Esophagus (tissue), 2 donors: Measurements from ENCODE around the gene TMEM44. TPM values are rescaled to one million over a fixed set of nuclear protein-coding genes. Genes with fewer than 3 reads are reported as not detected.

Experiments used
- H3K27ac ChIP-seq, 2 donors: one replicate each; pipeline ENCODE4 v1.5.1; 2013; ENCODE audit warnings: low read depth in 2 of 2, mild to moderate bottlenecking in 2 of 2, inconsistent platforms in 1 of 2, low read length in 1 of 2, moderate library complexity in 1 of 2
- H3K27me3 ChIP-seq, 2 donors: one replicate each; pipeline ENCODE4 v1.6.1; 2013; ENCODE audit warnings: low read length in 2 of 2, control low read depth in 1 of 2, mild to moderate bottlenecking in 1 of 2; ENCODE audit not compliant: insufficient read depth in 2 of 2, control insufficient read depth in 1 of 2
- H3K36me3 ChIP-seq, 2 donors: one replicate each; pipeline ENCODE4 v1.6.1; 2013; ENCODE audit warnings: low read length in 1 of 2; ENCODE audit not compliant: control insufficient read depth in 2 of 2, insufficient read depth in 2 of 2
- H3K4me1 ChIP-seq, 2 donors: one replicate each; pipeline ENCODE4 v1.6.1; 2013; ENCODE audit warnings: low read length in 1 of 2; ENCODE audit not compliant: control insufficient read depth in 2 of 2, insufficient read depth in 2 of 2
- H3K4me3 ChIP-seq, 2 donors: one replicate each; pipeline ENCODE4 v1.5.1; 2013; ENCODE audit warnings: low read length in 2 of 2, mild to moderate bottlenecking in 2 of 2, low read depth in 1 of 2, moderate library complexity in 1 of 2
- H3K9me3 ChIP-seq, 2 donors: one replicate each; pipeline ENCODE4 v1.6.1; 2013; ENCODE audit warnings: mild to moderate bottlenecking in 2 of 2, low read depth in 1 of 2, low read length in 1 of 2, moderate library complexity in 1 of 2; ENCODE audit not compliant: control insufficient read depth in 2 of 2, insufficient read depth in 1 of 2
- WGBS, 2 donors: extraction: QIAGEN DNeasy Blood & Tissue Kit; methylation state at CpG; one replicate each; pipeline ENCODE4 v1.1.7; 2013; 5-methylcytosine and 5-hydroxymethylcytosine counted together
- polyA plus RNA-seq, 2 donors: library from polyadenylated mRNA; stranded (reverse); fragments of 200-250 nt; gene quantifications; one replicate each; pipeline ENCODE4 v1.2.3, GENCODE V29; 2013
- donor health status: healthy with polysubstance abuse.
- donor health status: Bipolar disorder and iron deficiency.

Gene TMEM44
- polyA plus RNA-seq, 2 donors = 7.3 TPM

DNA sequence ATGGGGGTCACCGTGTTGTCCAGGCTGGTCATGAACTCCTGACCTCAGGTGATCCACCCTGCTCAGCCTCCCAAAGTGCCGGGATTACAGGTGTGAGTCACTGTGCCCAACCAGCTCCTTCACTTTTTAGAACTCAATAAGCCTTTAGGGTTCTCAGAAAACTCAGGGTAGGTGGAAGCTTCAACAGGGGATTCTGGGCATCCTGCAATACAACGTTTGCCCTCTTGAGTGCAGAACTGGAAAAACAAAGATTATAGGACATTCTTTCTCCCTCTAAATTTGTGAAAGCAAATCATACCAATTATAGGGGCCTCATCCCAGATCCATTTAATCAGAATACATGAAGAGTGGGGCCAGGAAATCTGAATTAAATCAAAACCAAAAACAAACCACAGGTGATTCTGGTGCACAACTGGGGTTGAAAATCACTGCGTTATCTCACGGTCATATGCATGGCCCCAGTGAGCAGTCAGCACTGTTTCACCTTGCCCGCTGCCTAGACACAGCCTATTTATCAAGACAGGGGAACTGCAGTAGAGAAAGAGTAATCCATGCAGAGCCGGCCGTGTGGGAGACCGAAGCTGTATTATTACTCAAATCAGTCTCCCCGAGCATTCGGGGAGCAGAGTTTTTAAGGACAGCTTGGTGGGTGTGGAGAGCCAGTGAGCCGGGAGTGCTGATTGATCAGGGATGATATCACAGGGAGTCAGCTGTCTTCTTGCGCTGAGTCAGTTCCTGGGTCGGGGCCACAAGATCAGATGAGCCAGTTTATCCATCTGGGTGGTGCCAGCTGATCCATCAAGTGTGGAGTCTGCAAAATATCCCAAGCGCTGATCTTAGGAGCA, 58.4 kb downstream of the TMEM44 start:
- H3K4me1 ChIP-seq = peaks cover 2 to 3% of the 10 kb centered on the region in 2 donors
- WGBS, 2 donors = 55 to 57% methylated on average over 15 of the region's 15 CpGs
- H3K27ac ChIP-seq = peak overlapping the region; percentile 27 to 67
- H3K9me3 ChIP-seq = no peaks in the 10 kb centered on the region
- H3K36me3 ChIP-seq = no peaks in the 10 kb centered on the region
- no peak overlapping the region for H3K4me3 ChIP-seq
- no peaks in the 10 kb centered on the region for H3K27me3 ChIP-seq

DNA sequence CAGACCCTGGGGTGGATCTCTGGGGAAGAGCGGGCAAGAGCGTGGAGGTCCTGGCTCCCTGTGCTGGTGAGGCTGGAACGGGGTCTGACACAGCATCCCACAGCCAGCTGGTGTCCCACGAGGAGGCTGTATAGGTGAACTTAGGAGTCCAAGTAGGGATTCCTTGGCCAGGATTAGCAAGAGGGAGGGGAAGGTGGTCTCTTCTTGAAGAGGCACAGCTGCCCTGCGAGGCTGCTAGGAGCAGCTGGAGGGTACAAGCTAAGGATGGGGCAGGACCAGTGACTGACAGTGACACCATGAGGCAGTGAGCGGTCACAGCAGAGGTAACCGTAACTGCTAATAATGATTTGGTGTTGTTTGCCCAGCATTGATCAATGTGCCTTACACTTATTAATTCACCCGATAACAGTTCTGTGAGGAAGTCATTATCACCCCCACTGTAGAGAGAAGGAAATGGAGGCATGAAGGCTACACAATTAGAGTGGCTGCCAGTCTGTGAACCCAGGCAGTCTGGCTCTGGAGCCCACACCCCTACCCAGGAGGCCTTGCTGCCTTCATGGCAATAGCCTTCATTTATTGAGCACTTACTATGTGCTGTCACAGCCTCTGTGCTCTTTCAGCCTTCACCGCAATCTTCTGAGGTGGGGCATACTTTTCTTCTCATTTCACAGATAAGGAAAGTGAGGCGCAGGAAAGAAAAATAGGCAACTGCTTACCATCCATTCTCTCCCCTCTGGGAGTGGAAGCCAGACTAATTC, 59.4 kb downstream of the TMEM44 start:
- WGBS, 2 donors = 67 to 79% methylated on average over 10 of the region's 10 CpGs
- Histone ChIP-seq H3K4me1 (peaks cover 2 to 3% of the 10 kb centered on the region in 2 donors), H3K36me3 (no peaks in the 10 kb centered on the region), H3K4me3 (no peak overlapping the region), H3K27me3 (no peaks in the 10 kb centered on the region), H3K9me3 (no peaks in the 10 kb centered on the region), H3K27ac (peak overlapping the region in 1 of 2 donors; percentile 8)

DNA sequence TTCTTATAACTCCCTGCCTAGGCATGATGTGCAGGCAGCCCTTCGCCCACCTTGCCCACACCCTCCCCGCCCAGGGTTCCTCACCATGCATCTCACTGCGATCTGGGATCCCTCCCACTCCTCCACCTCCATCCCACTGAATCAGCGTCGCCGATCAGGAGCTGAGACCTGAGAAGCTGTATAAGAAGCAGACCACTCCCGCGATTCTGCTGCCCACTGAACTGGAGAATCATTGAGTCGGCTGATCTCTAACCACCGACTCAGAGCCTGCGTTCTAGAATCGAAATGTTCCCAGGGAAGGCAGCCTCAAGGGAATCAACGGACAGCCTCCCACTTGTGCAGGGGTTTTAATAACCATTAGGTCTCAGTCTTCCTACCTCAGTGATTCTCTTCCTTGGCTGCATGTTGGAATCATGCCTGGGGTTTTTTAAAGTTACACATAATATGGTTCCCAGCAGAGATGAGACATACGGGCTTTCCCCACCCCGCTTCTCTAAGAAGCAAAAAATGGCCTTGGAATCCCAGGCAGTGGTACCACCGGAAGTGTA, 60.2 kb downstream of the TMEM44 start:
- H3K27ac ChIP-seq = no peak overlapping the region
- no peaks in the 10 kb centered on the region for H3K9me3 ChIP-seq
- peaks cover 1% of the 10 kb centered on the region in 2 donors for H3K4me1 ChIP-seq
- H3K36me3 ChIP-seq = no peaks in the 10 kb centered on the region
- WGBS, 2 donors = 79 to 82% methylated on average over 16 of the region's 16 CpGs
- no peaks in the 10 kb centered on the region for H3K27me3 ChIP-seq
- H3K4me3 ChIP-seq = no peak overlapping the region

DNA sequence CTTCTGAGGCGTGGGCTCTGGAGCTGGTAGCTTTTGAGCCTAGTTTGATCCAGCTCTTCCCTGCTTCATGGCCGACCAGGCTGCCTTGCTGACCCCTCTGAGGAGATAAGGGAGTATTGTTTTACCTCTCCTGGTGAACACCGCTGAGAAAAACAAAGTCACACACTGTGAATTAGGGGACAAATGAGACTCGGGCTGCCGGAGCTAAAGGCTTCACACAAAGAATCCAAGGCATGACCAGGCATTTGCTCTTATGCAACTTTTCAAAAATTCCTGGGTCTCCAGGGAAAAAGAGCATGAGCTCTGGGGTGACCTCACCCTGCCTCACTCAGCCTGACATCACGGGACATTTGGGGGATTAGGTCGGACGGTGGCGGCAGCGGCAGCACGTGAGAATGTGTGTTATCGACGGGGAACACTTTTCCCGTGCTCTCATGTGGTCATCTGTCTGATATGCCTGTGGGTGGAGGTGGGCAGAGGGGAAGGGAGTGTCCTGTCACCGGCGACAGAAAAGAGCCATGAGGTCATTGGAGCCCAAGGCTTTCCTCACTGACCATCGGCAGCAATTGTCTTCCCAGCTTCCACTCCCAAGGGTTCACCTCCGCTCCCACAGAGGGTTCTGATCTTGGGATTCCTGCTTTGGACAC, 61.0 kb downstream of the TMEM44 start:
- Histone ChIP-seq H3K27ac (no peak overlapping the region), H3K9me3 (no peaks in the 10 kb centered on the region)
- 34 to 38% methylated on average over 18 of the region's 18 CpGs for WGBS, 2 donors

DNA sequence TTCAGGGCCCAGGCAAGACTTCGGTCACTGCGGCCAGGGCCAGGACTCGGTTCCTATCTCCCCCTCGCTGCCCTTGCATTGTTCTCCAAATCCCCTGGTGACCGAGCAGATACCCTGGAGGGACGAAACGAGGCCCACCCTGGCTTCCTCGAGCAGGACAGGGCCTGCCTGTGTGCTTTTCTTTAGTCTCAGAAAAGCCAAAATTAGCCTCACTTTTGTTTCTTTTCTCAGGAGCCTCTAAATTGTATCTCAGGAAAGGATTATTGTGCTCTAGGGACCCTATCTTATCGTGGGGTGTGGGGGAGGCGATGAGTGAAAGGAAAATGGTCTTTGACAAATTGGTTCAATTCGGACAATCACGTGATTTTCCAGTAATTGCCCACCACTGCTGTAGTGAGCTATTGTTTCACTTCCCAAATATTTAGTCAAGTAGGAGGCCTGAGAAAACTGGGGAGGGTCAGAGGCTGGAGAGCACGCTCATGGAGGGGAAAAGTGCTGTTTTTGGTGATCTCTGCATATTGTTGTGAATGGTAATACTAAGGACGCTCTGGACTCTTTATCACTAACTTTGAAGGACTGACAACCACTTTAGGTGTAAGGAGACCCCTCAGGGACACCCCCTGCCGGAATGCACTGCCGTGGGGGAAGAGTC, 61.6 kb downstream of the TMEM44 start:
- WGBS, 2 donors = 72 to 74% methylated on average over 16 of the region's 16 CpGs
- Histone ChIP-seq H3K36me3 (no peaks in the 10 kb centered on the region), H3K9me3 (no peaks in the 10 kb centered on the region), H3K27ac (no peak overlapping the region), H3K4me1 (peaks cover 0 to 1% of the 10 kb centered on the region in 2 donors), H3K4me3 (no peak overlapping the region), H3K27me3 (no peaks in the 10 kb centered on the region)

More for the DNA sequence above, 61.0 kb downstream of the TMEM44 start:
- Histone ChIP-seq H3K36me3 (no peaks in the 10 kb centered on the region), H3K27me3 (no peaks in the 10 kb centered on the region), H3K4me1 (no peaks in the 10 kb centered on the region), H3K4me3 (no peak overlapping the region)

DNA sequence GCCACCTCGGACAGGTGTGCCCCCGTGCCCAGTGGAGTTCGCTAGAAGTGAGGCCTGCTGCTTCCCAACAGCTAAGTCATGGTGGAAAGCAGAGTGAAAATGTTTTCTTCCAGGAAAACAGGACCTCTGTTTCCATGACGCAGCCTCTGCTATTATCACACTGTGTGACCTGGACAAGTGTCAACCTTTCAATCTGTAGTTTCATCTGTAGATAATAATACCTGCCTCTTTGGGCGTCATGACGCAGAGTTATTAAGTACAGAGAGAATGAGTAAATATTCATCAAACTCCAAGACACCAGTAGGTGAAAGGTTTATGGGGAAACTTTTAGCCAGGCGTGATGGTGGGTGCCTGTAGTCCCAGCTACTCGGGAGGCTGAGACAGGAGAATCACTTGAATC, 62.3 kb downstream of the TMEM44 start:
- no peaks in the 10 kb centered on the region for H3K36me3 ChIP-seq

DNA sequence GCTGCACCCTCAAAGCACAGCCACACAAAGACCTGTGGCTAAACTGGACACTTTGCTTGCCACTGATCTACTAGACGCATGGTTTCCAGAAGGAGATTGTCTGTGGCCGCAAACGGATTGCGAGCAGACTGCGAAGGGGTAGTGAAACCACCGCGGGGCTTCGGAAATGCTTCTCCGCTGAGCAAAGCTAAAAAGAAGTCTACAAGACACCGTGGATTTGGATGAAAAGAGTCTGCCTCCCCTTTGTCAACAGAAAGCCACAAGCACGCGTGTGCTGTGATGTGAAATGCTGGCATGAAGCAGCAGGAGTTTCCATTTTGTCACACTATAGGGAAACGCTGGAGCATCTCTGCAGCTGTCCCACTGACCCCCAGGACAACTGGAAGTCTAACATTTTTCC, 63.0 kb downstream of the TMEM44 start:
- Histone ChIP-seq H3K4me3 (no peak overlapping the region), H3K9me3 (no peaks in the 10 kb centered on the region), H3K4me1 (peaks cover 0 to 2% of the 10 kb centered on the region in 2 donors), H3K27ac (no peak overlapping the region), H3K36me3 (no peaks in the 10 kb centered on the region), H3K27me3 (no peaks in the 10 kb centered on the region)
- WGBS, 2 donors = 89% methylated on average over 13 of the region's 13 CpGs

More for the DNA sequence above, 62.3 kb downstream of the TMEM44 start:
- Histone ChIP-seq H3K27ac (no peak overlapping the region), H3K4me1 (peaks cover 0 to 2% of the 10 kb centered on the region in 2 donors), H3K9me3 (no peaks in the 10 kb centered on the region), H3K27me3 (no peaks in the 10 kb centered on the region), H3K4me3 (no peak overlapping the region)
- WGBS, 2 donors = 84 to 91% methylated on average over 8 of the region's 8 CpGs

DNA sequence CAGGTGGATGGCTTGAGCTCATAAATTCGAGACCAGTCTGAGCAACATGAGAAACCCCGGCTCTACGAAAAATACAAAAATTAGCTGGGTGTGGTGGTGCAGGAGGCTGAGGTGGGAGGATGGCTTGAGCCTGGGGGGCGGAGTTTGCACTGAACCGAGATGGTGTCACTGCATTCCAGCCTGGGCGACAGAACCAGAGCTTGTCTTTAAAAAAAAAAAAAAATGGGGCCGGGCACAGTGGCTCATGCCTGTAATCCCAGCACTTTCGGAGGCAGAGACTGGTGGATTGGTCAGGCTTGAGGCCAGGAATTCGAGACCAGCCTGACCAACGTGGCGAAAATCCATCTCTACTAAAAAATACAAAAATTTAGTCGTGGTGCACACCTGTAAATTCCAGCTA, 64.0 kb downstream of the TMEM44 start:
- 82 to 89% methylated on average over 12 of the region's 12 CpGs for WGBS, 2 donors
- no peak overlapping the region for H3K4me3 ChIP-seq
- H3K36me3 ChIP-seq = no peaks in the 10 kb centered on the region

More for the DNA sequence above, 64.0 kb downstream of the TMEM44 start:
- Histone ChIP-seq H3K27me3 (no peaks in the 10 kb centered on the region), H3K27ac (no peak overlapping the region), H3K4me1 (peaks cover 0 to 2% of the 10 kb centered on the region in 2 donors), H3K9me3 (no peaks in the 10 kb centered on the region)
